DND-41 (cell line): Measurements from ENCODE around the gene ATXN7L2.

Source experiments
- ATAC-seq: fragments of 200-7000 bp; cut with Tn5 transposase; 3 replicates; pipeline ENCODE4 v1.9.1; 2021; ENCODE audit warnings: low read depth; ENCODE audit not compliant: insufficient read depth
- DNase-seq: peaks from one replicate; pipeline ENCODE4 v3.0.0-alpha.2; 2020
- H2AFZ ChIP-seq: 2 replicates; pipeline ENCODE4 v1.6.0; 2012; ENCODE audit warnings: low read depth, low read length
- H3K27ac ChIP-seq: 2 replicates; pipeline ENCODE4 v1.5.1; 2012; ENCODE audit warnings: low read length, inconsistent platforms
- H3K27me3 ChIP-seq: fragments of 200-600 bp; sonication (generic); 2 replicates; pipeline ENCODE4 v1.6.0; 2012; ENCODE audit warnings: low read length, mild to moderate bottlenecking, inconsistent platforms; ENCODE audit not compliant: insufficient read depth, poor library complexity
- H3K36me3 ChIP-seq: 2 replicates; pipeline ENCODE4 v1.5.1; 2012; ENCODE audit warnings: low read length, inconsistent platforms; ENCODE audit not compliant: insufficient read depth
- H3K4me1 ChIP-seq: 2 replicates; pipeline ENCODE4 v1.5.1; 2012; ENCODE audit warnings: mild to moderate bottlenecking, low read length; ENCODE audit not compliant: insufficient read depth
- H3K4me2 ChIP-seq: 2 replicates; pipeline ENCODE4 v1.6.0; 2012; ENCODE audit warnings: mild to moderate bottlenecking, moderate library complexity, low read length, inconsistent platforms; ENCODE audit not compliant: insufficient read depth
- H3K4me3 ChIP-seq, 2 experiments: fragments of 200-600 bp in 1 of 2; shearing (Covaris generic) in 1 of 2; 2 replicates each; pipeline ENCODE4 v1.5.1; 2012 to 2016; ENCODE audit warnings: inconsistent platforms in 2 of 2, low read length in 2 of 2, mild to moderate bottlenecking in 2 of 2, low read depth in 1 of 2, moderate library complexity in 1 of 2
- H3K79me2 ChIP-seq: 2 replicates; pipeline ENCODE4 v1.6.0; 2012; ENCODE audit warnings: low read length, inconsistent platforms; ENCODE audit not compliant: insufficient read depth
- H3K9ac ChIP-seq: 2 replicates; pipeline ENCODE4 v1.6.0; 2012; ENCODE audit warnings: low read depth, mild to moderate bottlenecking, inconsistent platforms, low read length, moderate library complexity
- H3K9me3 ChIP-seq: 2 replicates; pipeline ENCODE4 v1.5.1; 2012; ENCODE audit warnings: low read length, moderate library complexity, mild to moderate bottlenecking, inconsistent platforms; ENCODE audit not compliant: insufficient read depth, severe bottlenecking
- H4K20me1 ChIP-seq: 2 replicates; pipeline ENCODE4 v1.6.0; 2012; ENCODE audit warnings: low read length; ENCODE audit not compliant: insufficient read depth
- CTCF ChIP-seq: IDR thresholded peaks from 2 replicates; pipeline ENCODE4 v1.5.1; 2012; ENCODE audit warnings: borderline replicate concordance, low read length, moderate library complexity, mild to moderate bottlenecking; ENCODE audit not compliant: poor library complexity, severe bottlenecking; ENCODE audit errors: extremely low read depth
- EZH2 ChIP-seq: IDR thresholded peaks from 3 replicates; pipeline ENCODE4 v1.6.1; 2012; ENCODE audit warnings: borderline replicate concordance, low read depth, mild to moderate bottlenecking, moderate library complexity, low read length, inconsistent platforms; ENCODE audit not compliant: severe bottlenecking

Gene ATXN7L2

GRCh38 chr1:109447524-109447923 lies 36.2 kb upstream of the ATXN7L2 start:
- H3K4me3 ChIP-seq: no peak overlapping the region
- H3K36me3 ChIP-seq: no peaks in the 10 kb centered on the region
- H3K27ac ChIP-seq: no peak overlapping the region
- no peaks in the 10 kb centered on the region for H3K79me2 ChIP-seq
- H2AFZ ChIP-seq: no peak overlapping the region
- no peak for TF ChIP-seq EZH2
- no peak for TF ChIP-seq CTCF
- H3K4me1 ChIP-seq: no peaks in the 10 kb centered on the region
- no peaks in the 10 kb centered on the region for H4K20me1 ChIP-seq
- H3K9me3 ChIP-seq: no peaks in the 10 kb centered on the region
- H3K27me3 ChIP-seq: peaks cover 20% of the 10 kb centered on the region
- no peak for ATAC-seq
- no peak overlapping the region for H3K9ac ChIP-seq
- no peak overlapping the region for H3K4me2 ChIP-seq
- no peak for DNase-seq

GRCh38 chr1:109454497-109455133 lies 29.1 kb upstream of the ATXN7L2 start:
- Histone ChIP-seq H3K9ac (no peak overlapping the region), H3K4me1 (no peaks in the 10 kb centered on the region), H3K4me3 (no peak overlapping the region), H3K27ac (no peak overlapping the region), H2AFZ (no peak overlapping the region), H3K27me3 (no peaks in the 10 kb centered on the region), H3K4me2 (no peak overlapping the region), H4K20me1 (no peaks in the 10 kb centered on the region), H3K79me2 (no peaks in the 10 kb centered on the region), H3K36me3 (no peaks in the 10 kb centered on the region), H3K9me3 (peaks cover 18% of the 10 kb centered on the region)
- TF ChIP-seq CTCF (no peak), EZH2 (no peak)
- ATAC-seq: no peak
- no peak for DNase-seq

DNA sequence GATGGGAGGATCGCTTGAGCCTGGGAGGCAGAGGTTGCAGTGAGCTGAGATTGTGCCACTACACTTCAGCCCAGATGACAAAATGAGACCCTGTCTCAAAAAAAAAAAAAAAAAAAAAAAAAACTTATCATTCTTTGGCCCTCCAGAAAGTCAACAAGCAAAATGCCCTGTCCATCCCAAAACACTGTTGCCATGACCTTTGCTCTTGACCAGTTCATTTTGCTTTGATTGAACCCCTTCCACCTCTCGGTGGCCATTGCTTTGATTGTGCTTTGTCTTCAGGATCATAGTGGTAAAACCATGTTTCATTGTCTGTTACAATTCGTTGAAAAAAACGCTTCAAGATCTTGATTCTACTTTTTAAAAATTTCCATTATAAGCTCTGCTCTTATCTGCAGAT lies 25.9 kb upstream of the ATXN7L2 start:
- H3K27ac ChIP-seq: no peak overlapping the region

More for the DNA sequence above, 25.9 kb upstream of the ATXN7L2 start:
- Histone ChIP-seq H3K27me3 (peaks cover 2% of the 10 kb centered on the region), H3K36me3 (no peaks in the 10 kb centered on the region), H3K9ac (no peak overlapping the region), H3K4me2 (no peak overlapping the region), H3K4me3 (no peak overlapping the region), H4K20me1 (no peaks in the 10 kb centered on the region), H3K79me2 (no peaks in the 10 kb centered on the region), H3K9me3 (peaks cover 18% of the 10 kb centered on the region), H3K4me1 (no peaks in the 10 kb centered on the region), H2AFZ (no peak overlapping the region)
- TF ChIP-seq EZH2 (no peak), CTCF (no peak)
- ATAC-seq (no peak), DNase-seq (no peak)
